ENCODE results near the gene SLK.

Gene SLK

DNA sequence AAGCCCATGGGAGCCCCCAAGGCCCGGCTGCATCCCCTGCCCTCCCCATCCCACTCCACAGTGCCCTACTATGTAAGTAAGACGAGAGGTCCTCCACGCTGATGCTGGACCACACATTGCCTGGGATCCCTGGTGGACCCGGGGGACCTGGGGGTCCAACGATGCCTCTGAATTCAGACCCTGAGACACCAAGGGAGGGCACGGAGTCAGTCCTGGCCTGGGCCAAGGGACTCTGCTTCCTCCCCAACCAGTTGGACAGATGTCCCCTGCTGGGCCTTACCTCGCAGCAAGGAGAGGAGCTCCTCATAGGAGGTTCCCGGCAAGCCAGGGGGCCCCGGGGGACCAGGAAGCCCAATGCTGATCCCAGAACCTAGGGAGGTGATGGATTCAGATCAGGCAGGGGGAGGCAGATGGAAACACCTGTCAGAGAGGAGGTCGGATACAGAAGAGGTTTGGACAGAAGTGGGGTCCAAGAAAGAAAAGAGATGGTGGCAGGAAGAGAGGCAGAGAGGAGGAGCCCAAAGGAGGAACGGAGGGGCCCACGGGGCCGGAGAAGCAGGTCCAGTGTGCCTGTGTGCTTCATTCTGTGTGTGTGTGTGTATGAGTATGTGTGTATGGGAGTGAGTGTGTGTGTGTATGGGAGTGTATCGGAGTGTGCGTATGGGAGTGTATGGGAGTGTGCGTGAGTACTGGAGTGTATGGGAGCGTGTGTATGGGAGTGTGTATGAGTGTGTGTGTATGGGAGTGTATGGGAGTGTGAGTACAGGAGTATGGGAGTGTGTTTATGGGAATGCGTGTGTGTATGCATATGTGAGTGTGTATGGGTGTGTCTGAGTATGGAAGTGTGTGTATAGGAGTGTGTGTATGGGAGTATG lies 68.5 kb downstream of the SLK start:
- Histone ChIP-seq H3K9me2 (replicated peaks; ENCODE audit: insufficient read depth, low read length) (no peaks in the 10 kb centered on the region), H3K9me3 (replicated peaks; ENCODE audit: insufficient read depth, low read length) (no peaks in the 10 kb centered on the region), H3K27me3 (replicated peaks; ENCODE audit: insufficient read depth, low read length) (no peaks in the 10 kb centered on the region), H3K4me1 (ENCODE audit: low read length) (no peaks in the 10 kb centered on the region), H3K4me2 (ENCODE audit: low read depth, low read length) (no peak overlapping the region), H3K27ac (ENCODE audit: low read length) (no peak overlapping the region), H3K4me3 (ENCODE audit: low read length) (no peak overlapping the region), H3K9ac (ENCODE audit: low read length) (no peak overlapping the region), H3K79me2 (ENCODE audit: low read length) (no peaks in the 10 kb centered on the region), H4K20me1 (ENCODE audit: insufficient read depth, low read length) (no peaks in the 10 kb centered on the region), H2AFZ (ENCODE audit: low read length) (no peak overlapping the region), H3K36me3 (replicated peaks; ENCODE audit: insufficient read depth, low read length) (no peaks in the 10 kb centered on the region), H3F3A (ENCODE audit: insufficient read depth, low read length) (no peaks in the 10 kb centered on the region)
- TF ChIP-seq, protein P1, sequence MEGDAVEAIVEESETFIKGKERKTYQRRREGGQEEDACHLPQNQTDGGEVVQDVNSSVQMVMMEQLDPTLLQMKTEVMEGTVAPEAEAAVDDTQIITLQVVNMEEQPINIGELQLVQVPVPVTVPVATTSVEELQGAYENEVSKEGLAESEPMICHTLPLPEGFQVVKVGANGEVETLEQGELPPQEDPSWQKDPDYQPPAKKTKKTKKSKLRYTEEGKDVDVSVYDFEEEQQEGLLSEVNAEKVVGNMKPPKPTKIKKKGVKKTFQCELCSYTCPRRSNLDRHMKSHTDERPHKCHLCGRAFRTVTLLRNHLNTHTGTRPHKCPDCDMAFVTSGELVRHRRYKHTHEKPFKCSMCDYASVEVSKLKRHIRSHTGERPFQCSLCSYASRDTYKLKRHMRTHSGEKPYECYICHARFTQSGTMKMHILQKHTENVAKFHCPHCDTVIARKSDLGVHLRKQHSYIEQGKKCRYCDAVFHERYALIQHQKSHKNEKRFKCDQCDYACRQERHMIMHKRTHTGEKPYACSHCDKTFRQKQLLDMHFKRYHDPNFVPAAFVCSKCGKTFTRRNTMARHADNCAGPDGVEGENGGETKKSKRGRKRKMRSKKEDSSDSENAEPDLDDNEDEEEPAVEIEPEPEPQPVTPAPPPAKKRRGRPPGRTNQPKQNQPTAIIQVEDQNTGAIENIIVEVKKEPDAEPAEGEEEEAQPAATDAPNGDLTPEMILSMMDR (IDR thresholded peaks at IDR 0.05; ENCODE audit: low read length), result no peak
- TF ChIP-seq EZH2 (optimal IDR thresholded peaks at IDR 0.05; ENCODE audit: low read depth, low read length), result no peak
- TF ChIP-seq EZH2phosphoT487 (IDR thresholded peaks at IDR 0.05; ENCODE audit: low read length), result no peak
- no peak for DNase-seq

DNA sequence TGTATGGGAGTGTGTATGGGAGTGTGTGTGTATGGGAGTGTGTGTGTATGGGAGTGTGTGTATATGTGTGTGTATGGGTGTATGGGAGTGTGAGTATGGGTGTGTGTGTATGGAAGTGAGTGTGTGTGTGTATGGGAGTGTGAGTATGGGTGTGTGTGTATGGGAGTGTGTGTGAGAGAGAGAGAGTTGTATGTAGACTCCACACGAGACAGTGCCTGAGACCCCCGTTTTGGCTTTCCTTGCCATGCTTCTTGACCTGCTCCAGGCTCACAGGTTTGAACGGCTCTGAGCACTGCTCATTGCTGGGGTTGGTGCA lies 69.1 kb downstream of the SLK start:
- no peaks in the 10 kb centered on the region for H3K36me3 ChIP-seq (replicated peaks; ENCODE audit: insufficient read depth, low read length)
- H3K4me1 ChIP-seq (ENCODE audit: low read length), result no peaks in the 10 kb centered on the region
- H3K27me3 ChIP-seq (replicated peaks; ENCODE audit: insufficient read depth, low read length), result no peaks in the 10 kb centered on the region
- H3F3A ChIP-seq (ENCODE audit: insufficient read depth, low read length), result no peaks in the 10 kb centered on the region
- no peak overlapping the region for H3K4me3 ChIP-seq (ENCODE audit: low read length)
- H3K9me2 ChIP-seq (replicated peaks; ENCODE audit: insufficient read depth, low read length), result no peaks in the 10 kb centered on the region
- H4K20me1 ChIP-seq (ENCODE audit: insufficient read depth, low read length), result no peaks in the 10 kb centered on the region
- no peak overlapping the region for H3K9ac ChIP-seq (ENCODE audit: low read length)
- H2AFZ ChIP-seq (ENCODE audit: low read length), result no peak overlapping the region
- no peaks in the 10 kb centered on the region for H3K79me2 ChIP-seq (ENCODE audit: low read length)
- H3K27ac ChIP-seq (ENCODE audit: low read length), result no peak overlapping the region
- TF ChIP-seq EZH2 (optimal IDR thresholded peaks at IDR 0.05; ENCODE audit: low read depth, low read length) (no peak), EZH2phosphoT487 (IDR thresholded peaks at IDR 0.05; ENCODE audit: low read length) (no peak)
- TF ChIP-seq, protein P1 (IDR thresholded peaks at IDR 0.05; ENCODE audit: low read length), result no peak
- no peak for DNase-seq
- no peaks in the 10 kb centered on the region for H3K9me3 ChIP-seq (replicated peaks; ENCODE audit: insufficient read depth, low read length)
- H3K4me2 ChIP-seq (ENCODE audit: low read depth, low read length), result no peak overlapping the region

DNA sequence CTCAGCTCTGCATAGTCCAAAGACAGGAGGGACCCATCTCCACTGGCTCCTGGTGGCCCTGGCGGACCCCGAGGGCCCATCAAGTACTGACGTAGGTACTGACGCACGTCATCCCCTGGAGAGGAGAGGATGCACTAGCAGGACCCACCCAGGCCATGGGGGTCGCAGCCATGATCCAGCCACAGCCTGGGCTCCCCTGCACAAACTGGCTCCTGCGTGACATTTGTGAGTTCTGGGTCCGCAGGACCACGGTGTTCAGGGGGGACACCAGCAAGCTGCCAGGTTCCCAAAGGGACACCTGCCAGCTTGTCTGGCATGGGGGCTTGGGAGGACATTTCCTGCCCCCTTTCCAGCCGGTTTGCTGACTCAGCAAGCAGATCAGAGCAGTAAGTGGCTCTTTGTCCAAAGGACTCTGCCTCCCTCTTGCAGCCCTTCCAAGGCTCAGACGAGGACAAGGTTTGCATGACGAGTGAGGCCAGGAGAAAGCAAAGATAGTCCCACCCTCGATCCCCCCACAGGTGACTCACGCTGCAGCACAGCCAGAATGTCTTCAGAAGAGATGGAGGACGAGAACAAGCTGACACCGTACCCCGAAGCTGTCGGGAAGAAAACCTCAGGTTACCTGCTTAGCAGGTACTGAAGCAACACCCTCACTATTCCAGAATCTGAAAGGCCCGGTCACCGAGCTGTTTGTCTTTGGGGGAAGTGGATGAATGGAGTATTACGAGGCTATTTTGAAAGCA lies 69.7 kb downstream of the SLK start:
- no peaks in the 10 kb centered on the region for H3F3A ChIP-seq (ENCODE audit: insufficient read depth, low read length)
- no peaks in the 10 kb centered on the region for H4K20me1 ChIP-seq (ENCODE audit: insufficient read depth, low read length)
- TF ChIP-seq, protein P1 (IDR thresholded peaks at IDR 0.05; ENCODE audit: low read length), result no peak
- no peak for TF ChIP-seq EZH2phosphoT487 (IDR thresholded peaks at IDR 0.05; ENCODE audit: low read length)
- TF ChIP-seq EZH2 (optimal IDR thresholded peaks at IDR 0.05; ENCODE audit: low read depth, low read length), result no peak
- no peak overlapping the region for H3K27ac ChIP-seq (ENCODE audit: low read length)
- no peak overlapping the region for H3K4me2 ChIP-seq (ENCODE audit: low read depth, low read length)
- H2AFZ ChIP-seq (ENCODE audit: low read length), result no peak overlapping the region
- no peaks in the 10 kb centered on the region for H3K9me3 ChIP-seq (replicated peaks; ENCODE audit: insufficient read depth, low read length)
- H3K9me2 ChIP-seq (replicated peaks; ENCODE audit: insufficient read depth, low read length), result no peaks in the 10 kb centered on the region
- no peaks in the 10 kb centered on the region for H3K27me3 ChIP-seq (replicated peaks; ENCODE audit: insufficient read depth, low read length)
- H3K4me1 ChIP-seq (ENCODE audit: low read length), result no peaks in the 10 kb centered on the region
- no peak overlapping the region for H3K9ac ChIP-seq (ENCODE audit: low read length)
- no peak for DNase-seq
- H3K4me3 ChIP-seq (ENCODE audit: low read length), result no peak overlapping the region
- no peaks in the 10 kb centered on the region for H3K36me3 ChIP-seq (replicated peaks; ENCODE audit: insufficient read depth, low read length)
- no peaks in the 10 kb centered on the region for H3K79me2 ChIP-seq (ENCODE audit: low read length)
